HepG2 (cell line): ENCODE measurements around the gene THADA. TPM values are rescaled to one million over a fixed set of nuclear protein-coding genes. Genes with fewer than 3 reads are reported as not detected.

Experiments used
- ZBED4 ChIP-seq: sonication (generic); formaldehyde crosslinking; IDR thresholded peaks from 2 replicates; pipeline ENCODE4 v1.4.0; 2020; ENCODE audit warnings: missing genetic modification reagents, borderline replicate concordance
- polyA plus RNA-seq, 8 experiments: library from polyadenylated mRNA; depleted of rRNA in 3 of 8; stranded (reverse) in 7 of 8; unstranded in 1 of 8; fragments of >200 nt; fragmentation: Illumina TruSeq in 4 of 8; extraction: Trizol in 4 of 8; gene quantifications; 2 replicates each; pipeline versions ENCODE4 v1.2.1 to v1.2.3, GENCODE V29; 2011 to 2016; ENCODE audit warnings: low read depth in 4 of 8, missing spikeins in 1 of 8, mixed read lengths in 1 of 8; ENCODE audit not compliant: insufficient read depth in 1 of 8
- total RNA-seq, 5 experiments: library from RNA; depleted of rRNA; stranded (reverse); fragments of >200 nt; fragmentation: Illumina TruSeq; extraction: Trizol; gene quantifications; 2 replicates each; pipeline ENCODE4 v1.2.3, GENCODE V29; 2016; ENCODE audit warnings: low read depth in 1 of 5
- TF ChIP-seq, protein P1 (sequence below): sonication (generic); formaldehyde crosslinking; IDR thresholded peaks from 2 replicates; pipeline ENCODE4 v1.4.0; 2020; ENCODE audit warnings: missing genetic modification reagents
- TF ChIP-seq, protein P2 (sequence below): sonication (generic); formaldehyde crosslinking; IDR thresholded peaks from 2 replicates; pipeline ENCODE4 v1.4.0; 2020; ENCODE audit warnings: missing genetic modification reagents

Gene THADA
- total and polyA plus RNA-seq, 2 of the 13 experiments (the other 11 are each of a cell fraction or from before 2014, with no cell fraction given) = 12.7 to 21.7 TPM

DNA sequence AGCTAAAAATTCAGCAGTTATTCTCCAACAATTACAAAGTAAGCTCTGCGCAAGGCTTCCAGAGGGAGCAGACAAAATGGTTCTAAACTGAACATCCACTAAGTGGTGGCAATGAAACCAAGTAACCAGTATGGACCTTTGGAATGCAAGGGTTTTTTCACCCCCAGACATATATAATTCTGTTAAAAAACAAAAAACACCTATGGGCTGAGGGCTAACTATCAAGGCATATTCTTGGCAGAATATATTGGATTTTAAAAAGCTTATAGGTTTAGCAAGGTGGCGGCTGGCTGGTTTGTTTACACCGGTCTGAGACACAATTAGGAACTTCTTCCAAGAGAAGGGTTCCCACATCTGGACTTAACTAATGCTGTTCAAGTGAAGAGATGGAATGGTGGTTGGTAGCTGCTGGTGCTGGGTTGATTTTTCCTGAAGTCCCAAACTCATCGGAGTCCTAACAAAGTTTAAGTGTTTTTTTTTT lies 372.3 kb downstream of the THADA start (continued):
- TF ChIP-seq ZBED4 (CRISPR knock-in tag) = no peak
- TF ChIP-seq, protein P1, sequence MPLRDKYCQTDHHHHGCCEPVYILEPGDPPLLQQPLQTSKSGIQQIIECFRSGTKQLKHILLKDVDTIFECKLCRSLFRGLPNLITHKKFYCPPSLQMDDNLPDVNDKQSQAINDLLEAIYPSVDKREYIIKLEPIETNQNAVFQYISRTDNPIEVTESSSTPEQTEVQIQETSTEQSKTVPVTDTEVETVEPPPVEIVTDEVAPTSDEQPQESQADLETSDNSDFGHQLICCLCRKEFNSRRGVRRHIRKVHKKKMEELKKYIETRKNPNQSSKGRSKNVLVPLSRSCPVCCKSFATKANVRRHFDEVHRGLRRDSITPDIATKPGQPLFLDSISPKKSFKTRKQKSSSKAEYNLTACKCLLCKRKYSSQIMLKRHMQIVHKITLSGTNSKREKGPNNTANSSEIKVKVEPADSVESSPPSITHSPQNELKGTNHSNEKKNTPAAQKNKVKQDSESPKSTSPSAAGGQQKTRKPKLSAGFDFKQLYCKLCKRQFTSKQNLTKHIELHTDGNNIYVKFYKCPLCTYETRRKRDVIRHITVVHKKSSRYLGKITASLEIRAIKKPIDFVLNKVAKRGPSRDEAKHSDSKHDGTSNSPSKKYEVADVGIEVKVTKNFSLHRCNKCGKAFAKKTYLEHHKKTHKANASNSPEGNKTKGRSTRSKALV (CRISPR knock-in tag) = no peak
- TF ChIP-seq, protein P2, sequence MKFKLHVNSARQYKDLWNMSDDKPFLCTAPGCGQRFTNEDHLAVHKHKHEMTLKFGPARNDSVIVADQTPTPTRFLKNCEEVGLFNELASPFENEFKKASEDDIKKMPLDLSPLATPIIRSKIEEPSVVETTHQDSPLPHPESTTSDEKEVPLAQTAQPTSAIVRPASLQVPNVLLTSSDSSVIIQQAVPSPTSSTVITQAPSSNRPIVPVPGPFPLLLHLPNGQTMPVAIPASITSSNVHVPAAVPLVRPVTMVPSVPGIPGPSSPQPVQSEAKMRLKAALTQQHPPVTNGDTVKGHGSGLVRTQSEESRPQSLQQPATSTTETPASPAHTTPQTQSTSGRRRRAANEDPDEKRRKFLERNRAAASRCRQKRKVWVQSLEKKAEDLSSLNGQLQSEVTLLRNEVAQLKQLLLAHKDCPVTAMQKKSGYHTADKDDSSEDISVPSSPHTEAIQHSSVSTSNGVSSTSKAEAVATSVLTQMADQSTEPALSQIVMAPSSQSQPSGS (CRISPR knock-in tag) = no peak
